ENCODE measurements around the gene ATRIP.
"Not testable (repeated sequence)": the region's sequence is repeated elsewhere in the genome, so short reads cannot be mapped to it uniquely, and the experiment has no call there.

Gene ATRIP

DNA sequence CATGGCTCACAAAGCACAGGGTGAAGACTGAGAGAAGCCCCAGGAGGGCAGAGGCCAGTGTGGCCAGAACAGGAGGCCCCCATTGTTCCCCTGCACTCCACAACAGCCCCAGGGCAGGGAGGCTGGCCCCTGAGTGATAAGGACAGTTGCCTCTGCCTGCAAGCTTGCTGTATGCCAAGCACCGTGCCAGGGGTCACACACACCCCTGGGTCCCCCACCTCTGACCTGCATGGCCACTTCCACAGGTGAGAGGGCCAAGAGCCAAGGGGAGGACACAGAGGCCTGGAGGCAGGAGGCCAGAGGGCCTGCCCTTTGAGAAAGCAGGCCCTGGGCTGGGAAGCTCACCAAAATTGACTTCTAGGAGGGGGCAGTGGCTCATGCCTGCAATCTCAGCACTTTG, 23.7 kb downstream of the ATRIP start:
- DNase-seq = no peak

DNA sequence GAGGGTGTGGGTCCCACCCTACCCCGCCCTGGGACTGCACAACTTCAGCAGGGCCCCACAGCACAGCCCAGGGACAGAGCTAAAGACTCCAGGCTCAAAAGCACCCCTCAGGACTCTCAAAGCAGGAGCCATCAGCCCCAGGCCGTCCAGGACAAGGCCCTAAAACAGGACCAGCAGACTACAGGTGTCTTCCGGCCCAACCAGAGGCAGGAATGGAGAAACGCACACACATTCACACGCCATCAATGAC, 26.1 kb downstream of the ATRIP start:
- no peak for DNase-seq

DNA sequence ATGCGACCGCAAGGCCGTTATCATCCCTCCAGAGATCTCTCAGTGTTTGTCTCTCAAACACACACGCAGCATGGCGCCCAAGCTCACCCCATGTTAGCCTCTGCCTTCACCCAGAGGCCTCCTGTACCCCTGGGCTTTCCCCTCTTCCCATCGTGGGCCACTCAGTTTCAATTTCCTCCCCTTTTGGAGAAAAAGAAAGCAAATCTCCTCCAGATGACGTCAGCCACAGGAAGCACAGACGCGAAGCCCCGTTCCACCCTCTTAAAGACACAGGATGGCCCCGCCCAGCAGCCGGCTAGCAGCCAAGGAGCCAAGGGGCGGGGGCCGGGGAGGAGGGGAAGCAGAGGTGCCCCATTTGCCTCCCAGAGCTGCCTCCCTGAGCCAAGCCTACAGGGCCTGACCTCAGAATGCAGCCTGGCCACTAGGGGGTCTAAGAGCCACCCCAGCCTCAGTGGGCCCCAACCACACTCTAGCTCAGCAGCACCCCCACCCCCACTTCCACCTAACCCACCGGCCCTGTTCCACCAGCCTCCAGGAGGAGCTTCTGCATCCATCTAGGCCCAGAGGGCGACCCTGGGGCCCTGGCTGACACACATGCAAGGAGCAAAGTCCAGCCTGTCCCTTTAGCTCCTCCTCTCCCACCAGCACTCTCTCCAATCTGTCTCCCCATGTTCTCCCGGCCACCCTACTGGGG, 26.5 kb downstream of the ATRIP start:
- peak; percentile 97 for DNase-seq

DNA sequence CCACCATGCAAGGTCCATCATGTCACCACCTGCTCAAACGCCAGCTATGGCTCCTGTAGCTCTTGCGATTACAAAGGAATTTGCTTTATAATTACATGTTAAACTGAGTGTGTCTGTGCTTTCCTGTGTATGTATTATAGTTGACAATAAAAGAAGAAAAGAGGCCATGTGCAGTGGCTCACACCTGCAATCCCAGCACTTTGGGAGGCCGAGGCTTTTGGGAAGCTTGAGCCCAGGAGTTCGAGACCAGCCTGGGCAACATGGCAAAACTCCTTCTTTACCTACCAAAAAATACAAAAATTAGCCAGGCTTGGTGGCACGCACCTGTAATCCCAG, 27.0 kb downstream of the ATRIP start:
- DNase-seq = no peak

DNA sequence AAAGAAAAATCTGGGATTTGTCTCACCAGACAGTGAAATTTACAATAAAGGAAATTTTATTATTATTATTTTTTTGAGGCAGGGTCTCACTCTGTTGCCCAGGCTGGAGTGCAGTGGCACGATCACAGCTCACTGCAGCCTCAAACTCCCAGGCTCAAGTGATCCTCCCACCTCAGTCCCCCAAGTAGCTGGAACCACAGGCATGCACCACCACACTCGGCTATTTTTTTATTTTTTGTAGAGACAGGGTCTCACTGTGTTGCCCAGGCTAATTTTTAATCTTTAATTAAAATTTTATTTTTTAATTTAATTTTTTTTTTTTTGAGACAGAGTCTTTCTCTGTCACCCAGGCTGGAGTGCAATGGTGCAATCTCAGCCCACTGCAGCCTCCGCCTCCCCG, 27.5 kb downstream of the ATRIP start:
- not testable (repeated sequence) for DNase-seq

DNA sequence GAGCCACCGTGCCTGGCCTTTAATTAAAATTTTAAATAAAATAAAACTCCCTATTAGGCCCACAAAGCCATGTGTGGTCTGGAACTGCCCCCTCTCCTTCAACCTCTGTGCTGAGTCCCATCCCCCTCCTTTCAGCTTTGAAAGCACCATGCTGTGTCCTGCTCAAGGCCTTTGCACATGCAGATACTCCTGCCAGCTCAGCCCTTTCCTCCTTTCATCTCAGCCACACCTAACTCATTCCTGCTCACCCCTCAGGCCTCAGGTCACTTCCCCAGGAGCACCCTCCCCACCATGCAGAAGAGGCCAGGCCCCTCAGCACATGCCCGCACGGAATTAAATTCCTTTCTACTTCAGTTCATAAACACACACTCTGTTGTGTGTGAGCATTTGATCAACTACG, 28.1 kb downstream of the ATRIP start:
- DNase-seq = no peak

DNA sequence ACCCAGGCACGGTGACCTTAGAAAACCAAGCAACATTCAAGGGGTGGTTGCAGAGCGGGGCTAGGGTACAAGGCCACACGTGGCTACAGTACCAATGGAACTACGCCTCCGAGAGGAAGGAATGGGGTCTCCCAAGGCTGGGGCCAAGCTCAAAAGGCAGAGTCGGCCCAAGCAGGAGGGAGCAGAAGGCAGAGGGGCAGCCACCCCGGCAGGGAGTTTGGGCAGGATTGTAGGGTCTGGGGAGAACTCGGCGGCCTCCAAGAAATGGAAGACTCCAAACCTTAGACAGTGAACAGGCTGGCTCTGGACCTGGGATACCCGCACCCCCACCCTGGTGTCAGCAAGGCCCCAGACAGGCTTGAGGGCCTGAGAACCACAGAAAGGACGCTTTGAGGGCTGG, 28.7 kb downstream of the ATRIP start:
- no peak for DNase-seq

DNA sequence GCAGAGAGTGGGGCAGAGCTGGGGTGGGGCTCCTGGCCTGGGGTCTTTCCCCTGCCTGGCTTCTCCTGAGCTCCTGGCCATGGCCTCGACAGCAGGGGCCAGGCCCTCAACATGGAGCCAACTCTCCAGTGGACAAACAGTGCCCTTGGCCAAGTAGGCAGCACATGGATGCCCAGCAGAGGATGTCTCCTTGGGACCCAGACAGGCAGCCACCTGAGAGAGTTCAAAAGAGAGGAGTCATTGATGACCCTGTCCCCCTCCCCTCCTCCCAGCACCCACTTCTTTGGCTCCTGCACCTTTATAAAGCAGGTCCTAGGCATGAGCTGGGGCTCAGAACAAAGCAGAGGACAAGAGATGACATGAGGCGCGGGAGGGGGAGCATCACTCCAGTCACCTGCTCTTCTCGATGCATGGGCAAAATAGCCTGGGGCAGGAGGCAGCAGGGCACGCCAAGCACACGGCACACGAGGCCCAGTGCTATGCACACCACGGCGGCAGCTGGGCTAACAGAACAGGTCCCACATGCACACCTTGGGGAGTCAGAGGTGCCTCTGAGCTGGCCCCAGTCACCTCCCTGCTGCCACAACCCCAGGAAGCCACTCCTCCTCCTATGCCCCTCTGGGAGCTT, 30.0 kb downstream of the ATRIP start:
- DNase-seq = no peak

DNA sequence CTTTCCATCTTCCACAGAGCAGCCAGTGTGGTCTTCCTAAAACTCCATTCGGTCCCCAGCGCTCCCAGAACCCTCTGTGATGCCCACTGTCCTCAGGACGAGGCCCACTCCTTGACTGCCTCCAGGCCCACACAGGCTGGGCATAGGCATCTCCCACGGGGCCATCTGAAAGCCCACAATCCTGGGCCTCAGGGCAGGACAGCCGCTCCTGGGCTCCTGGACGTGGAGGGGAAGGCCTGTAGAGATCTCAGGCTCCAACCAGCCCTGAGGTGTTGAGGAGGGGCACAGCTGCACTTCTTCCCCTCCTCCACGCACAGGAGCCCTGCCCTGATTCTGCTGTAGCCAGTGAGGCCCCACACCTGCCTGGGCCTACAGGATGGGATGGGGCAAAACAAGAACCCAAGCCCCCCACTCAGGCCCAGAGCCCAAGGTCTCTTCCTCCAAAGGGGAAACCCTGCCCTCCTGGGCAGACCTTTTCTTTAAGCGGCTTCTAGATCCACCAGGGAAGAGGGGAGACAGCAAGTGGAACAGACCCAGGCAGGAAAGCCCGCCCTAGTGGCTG, 31.5 kb downstream of the ATRIP start:
- DNase-seq = no peak

DNA sequence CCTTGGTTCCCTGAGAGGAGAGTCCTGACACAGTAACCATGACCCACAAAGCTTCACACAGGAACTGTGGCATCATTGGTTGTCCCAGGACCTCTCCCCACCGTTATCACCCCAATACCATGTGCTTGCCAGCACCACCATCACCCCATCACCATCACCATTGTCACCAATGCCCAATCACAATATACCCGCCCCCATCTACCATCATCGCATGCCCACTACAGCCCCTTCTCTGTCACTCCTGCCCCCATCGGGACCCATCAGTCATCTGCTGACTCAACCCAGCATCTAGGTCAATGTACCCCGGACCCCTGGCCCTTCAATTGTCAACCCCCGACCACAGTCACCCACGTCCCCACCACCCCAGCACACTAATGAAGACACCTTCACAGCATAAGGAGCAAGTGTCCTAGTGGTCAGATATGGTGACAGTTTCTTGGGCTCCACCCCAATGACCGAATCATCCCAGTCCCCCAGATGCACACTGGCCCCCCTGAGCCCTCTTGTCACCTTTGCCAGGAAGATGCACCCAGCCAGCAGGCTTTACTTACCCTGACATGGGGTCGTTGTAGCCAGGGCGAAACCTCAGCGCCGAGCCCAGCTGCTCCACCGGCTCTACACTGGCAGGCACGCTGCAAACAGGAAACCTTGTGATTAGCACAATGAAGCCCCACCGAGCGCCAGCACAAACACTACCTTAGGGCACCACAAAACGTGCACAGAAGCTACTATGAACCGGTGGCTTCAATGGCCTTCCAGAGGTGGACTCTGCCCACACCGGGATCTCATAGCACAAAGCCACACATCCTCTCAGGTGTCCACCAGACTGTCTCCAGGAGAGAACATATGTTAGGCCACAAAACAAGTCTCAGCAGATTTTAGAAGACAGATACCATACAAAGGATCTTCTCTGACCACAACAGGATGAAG, 32.4 kb downstream of the ATRIP start:
- DNase-seq = peak; percentile 53

DNA sequence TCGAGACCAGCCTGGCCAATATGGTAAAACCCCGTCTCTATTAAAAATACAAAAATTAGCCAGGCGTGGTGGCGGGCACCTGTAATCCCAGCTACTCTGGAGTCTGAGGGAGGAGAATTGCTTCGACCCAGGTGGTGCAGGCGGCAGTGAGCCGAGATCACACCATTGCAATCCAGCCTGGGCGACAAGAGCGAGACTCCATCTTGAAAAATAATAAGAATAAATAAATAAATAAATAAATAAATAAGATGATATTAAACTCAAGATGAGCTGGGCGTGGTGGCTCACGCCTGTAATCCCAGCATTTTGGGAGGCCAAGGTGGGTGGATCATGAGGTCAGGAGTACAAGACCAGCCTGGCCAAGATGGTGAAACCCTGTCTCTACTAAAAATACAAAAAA, 34.4 kb downstream of the ATRIP start:
- not testable (repeated sequence) for DNase-seq

DNA sequence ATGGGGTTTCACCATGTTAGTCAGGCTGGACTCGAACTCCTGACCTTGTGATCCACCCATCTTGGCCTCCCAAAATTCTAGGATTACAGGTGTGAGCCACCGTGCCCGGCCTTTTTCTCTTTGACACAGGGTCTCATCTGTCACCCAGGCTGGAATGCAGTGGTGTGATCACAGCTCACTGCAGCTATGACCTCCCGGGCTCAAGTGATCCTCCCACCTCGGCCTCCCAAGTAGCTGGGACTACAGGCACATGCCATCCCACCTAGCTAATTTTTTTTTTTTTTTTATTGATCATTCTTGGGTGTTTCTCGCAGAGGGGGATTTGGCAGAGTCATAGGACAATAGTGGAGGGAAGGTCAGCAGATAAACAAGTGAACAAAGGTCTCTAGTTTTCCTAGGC, 36.3 kb downstream of the ATRIP start:
- DNase-seq = not testable (repeated sequence)

DNA sequence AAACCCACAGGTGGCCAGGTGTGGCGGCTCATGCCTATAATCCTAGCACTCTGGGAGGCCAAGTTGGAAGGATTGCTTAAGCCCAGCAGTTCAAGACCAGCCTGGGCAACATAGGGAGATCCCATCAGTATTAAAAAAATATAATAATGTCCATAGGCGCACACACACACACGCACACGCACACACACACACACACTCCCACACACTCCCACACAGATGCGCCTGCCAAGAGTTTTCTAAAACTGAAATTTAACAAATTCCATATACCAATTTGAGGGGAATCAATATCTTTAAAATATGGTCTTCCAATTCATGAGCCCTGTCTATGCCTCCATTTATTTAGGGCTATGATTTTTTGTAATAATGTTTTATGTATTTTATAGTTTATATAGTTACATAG, 40.4 kb downstream of the ATRIP start:
- DNase-seq = no peak

DNA sequence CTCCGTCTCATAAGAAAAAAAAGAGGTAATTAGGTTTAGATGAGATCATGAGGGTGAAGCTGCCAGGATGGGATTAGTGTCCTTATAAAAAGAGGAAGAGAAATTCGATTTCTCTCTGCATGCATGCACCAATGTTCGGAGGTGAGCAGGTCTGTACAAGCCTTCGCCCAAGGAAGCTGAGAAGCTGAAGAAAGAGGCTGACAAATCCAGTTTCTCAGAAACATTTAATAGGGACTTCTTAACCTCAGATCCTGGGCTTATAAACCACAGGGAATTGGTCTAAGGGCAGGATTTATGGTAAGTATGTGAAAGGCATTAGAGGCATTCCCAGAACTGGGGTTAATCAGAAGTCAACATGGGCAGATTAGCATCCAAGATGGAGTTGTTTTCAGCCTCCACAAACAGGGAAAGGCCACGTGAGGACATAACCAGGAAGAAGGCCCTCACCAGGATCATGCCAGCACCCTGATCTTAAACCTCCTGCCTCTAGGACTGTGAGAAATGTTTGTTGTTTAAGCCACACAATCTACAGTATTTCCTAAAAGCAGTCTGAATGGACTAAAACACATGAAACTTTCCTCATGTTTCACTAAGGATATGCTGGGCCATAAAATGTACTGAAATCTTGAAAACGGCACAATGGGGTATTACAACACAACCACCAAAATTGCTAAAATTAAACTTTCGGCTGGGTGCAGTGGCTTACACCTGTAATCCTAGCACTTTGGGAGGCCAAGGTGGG, 46.1 kb downstream of the ATRIP start:
- DNase-seq = no peak

DNA sequence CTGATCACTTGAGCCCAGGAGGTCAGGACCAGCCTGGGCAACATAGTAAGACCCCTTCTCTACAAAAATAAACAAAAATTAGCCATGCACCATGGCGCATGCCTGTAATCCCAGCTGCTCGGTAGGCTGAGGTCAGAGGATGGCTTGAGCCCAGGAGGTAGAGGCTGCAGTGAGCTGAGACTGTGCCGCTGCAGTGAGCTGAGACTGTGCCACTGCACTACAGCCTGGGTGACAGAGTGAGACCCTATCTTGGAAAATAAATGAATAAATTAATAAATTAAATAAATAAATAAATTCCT, 46.6 kb downstream of the ATRIP start:
- no peak for DNase-seq

DNA sequence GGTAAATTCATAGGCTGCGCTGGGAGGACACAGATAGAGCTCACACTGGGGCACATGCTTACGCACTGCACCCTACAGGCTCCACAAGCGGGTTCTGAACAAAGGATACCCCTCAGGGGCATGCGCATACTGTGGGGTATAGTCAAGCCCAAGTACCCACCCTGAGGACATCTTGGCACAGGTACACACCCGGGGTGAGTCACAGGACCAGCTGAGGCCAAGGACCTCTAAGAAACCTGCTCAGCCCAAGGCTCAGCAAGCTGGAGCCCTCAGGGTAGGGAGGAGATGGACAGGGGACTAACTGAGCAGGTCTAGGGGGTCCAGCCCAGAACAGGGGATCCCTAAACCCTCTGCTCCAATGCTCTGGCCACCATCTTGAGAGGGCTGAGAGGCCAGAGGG, 54.1 kb downstream of the ATRIP start:
- no peak for DNase-seq

DNA sequence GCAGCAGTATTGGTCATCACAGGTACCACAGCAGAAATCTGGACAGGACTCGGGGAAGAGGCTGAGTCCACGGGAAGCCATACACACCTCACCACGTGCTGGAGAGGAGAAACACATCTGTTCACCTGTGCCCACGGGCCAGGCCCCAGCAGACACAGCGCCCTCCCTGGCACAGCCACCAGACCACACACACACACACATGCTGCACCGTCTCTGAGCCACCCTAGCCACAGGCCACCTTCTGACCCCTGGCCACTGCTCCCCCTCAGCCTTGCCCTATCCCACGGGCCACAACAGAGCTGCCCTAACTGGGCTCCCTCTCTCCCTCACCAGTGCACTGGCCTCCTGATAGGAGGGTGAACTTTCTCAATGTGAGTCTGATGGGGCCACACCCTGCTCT, 54.7 kb downstream of the ATRIP start:
- DNase-seq = no peak

DNA sequence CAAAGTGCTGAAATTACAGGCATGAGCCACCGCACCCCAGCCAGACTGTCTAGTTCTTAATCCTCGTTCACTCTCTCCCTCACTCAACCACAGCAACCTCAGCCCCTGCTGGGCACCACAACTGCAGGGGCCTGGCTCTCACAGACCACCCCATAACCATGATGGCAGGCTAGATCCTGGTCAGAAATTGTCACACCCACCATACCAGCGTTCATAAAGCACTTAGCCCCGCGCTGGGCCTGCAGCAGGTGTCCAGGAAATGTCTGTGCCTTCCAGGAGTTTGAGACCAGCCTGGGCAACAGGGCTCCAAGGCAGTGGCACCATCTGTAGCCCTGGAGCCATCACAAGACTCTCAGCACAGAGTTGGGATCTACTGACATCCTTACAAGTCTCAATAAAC, 55.6 kb downstream of the ATRIP start:
- no peak for DNase-seq

DNA sequence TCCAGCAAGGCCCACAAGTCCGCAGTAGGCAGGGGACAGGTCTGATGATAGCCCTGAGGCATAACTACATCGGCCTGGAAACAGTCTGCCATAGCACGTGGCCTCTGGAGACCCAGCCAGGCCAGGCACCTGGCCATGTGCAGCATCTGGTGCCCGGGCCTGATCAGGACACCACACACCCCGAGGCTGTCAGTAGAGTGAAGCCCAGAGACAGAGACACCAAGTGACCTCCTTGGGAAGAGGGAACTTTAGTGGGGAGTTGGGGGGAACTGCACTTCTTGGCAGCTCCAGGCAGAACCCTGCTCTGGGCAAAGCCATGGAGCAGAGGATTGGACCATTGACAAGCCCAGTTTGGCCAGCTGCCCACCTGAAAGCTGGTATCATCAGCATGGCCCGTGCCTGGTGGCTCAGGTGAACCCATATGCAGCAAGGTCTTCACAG, 56.2 kb downstream of the ATRIP start:
- DNase-seq = no peak

DNA sequence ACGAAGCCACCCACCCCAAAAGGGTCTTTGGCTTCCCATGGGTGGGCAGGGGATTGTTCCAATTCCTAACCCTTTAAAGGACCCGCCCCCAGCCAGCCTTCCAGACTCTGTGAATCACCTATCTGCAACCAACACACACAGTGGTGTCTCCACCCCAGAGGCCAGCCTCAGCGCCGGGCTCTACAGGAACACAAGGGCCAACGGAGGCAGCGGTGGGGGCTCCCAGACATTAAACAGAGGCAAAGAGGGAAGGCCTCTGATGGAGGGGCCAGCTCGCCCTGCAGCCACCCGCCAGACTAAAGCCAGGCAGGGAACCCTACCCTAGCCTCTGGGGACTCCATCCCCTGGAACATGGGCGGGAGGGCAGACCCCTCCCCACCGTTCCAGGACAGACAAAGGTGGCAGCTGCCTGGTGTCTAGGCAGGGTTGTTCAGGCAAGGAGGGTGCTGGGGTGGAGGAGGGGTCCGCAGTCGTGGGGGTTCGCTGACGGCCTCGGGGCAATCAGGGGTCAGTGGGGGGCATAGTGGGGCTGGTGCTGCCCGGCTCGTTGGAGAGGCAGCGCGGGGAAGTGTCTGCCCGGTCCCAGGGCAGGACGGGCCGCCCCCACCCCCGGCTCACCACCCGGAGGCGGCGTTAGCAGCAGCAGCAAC, 57.0 kb downstream of the ATRIP start:
- no peak for DNase-seq

DNA sequence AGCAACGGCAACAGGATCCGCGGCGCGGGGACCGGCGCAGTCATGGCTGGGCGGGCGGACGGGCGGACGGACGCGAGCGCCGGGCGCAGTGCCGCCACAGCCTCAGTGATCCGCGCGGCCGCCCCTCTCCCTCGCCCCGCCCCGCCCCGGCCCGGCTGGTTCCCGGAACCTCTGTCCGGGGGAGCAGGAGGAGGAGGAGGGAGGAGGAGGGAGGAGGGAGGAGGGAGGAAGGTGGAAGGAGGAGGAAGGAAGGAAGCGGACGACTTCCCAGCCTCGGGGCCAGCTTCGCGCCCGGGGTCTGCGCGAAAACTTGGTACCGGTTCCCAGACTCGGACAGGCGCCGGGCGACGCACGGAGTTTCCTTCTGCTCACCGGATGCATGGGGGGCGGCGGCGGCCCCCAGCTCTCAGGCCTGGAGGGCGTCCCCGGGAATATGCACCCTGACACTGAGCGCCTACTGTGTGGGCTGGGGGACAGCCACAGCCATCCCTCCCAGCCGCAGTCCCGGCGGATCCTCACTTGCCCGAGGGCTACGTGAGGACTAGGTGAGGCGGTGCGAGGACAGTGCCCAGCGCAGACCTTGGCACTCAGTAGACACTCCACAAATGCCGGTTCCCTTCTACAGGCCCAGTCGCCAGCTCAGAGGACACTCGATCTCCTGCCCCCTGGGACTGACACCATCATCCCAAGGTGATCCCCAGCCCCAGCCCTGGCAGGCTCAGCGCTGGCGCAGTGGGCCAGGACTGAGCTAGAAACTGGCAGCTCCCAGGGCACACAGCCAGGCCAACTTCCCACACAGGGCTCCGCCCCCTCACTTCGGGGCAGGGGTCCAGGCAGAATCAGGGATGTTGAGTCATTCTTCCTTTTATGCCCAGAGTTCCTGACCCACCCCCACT, 57.8 kb downstream of the ATRIP start, which contains the start of gene SHISA5:
SHISA5 (minus strand) TSS at position 124 of the 896 bp plus-strand sequence; CDS start at position 44, 80 bp downstream.
- DNase-seq = peak; percentile 56

DNA sequence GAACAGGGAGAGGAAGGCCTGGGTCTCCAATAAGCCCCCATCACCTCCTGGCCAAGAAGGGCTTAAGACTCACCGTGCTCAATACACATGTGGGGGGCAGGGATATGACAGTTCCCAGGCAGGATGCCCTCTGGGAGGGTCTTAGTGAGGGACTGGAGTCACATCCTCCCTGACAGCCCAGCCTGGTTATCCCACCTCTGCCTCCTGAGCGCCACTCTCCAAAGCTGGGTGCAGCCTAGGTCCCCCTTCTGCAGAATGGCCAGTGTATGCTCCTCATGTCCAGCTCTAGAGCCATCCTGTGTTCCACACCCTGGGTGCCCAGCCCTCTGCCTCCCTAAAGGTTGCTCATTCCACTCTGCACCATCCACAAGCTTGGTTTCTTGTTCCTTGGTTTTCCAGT, 58.6 kb downstream of the ATRIP start:
- no peak for DNase-seq

All from CD4-positive, alpha-beta T cell treated with Interferon gamma for 1 hour (primary cell).